ENCODE measurements around the gene DOC2A. TPM values are rescaled to one million over a fixed set of nuclear protein-coding genes. Genes with fewer than 3 reads are reported as not detected.

Gene DOC2A
- total and polyA plus RNA-seq, 10 donors, result 0.74 to 4.8 (median 2.5) TPM

DNA sequence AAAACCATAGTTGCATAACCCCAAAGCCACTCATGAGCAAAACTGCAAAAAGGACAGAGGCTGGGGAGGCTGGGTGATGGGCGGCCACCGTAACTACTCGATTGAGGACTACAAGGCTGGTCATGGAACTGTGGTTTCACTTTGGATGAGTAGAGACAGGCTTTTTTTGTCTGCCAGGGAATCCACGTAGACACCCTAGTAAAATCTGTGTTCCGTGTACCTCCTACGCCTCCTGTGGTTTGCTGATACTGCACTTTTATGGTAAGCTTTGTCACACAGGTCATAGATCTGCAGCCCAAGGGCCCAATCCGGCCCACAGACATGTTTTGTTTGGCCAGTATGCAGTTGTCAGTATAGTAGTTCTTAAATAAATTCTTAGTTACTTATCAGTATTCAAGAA lies 22.4 kb upstream of the DOC2A start:
- Histone ChIP-seq H3K4me1 (peaks cover 0 to 21% (median 12%) of the 10 kb centered on the region in 6 donors), H3K9me3 (no peaks in the 10 kb centered on the region), H3K27ac (no peak overlapping the region), H3K36me3 (no peaks in the 10 kb centered on the region), H3K27me3 (replicated peaks in 1 of 7) (peaks cover 7 to 84% (median 58%) of the 10 kb centered on the region in 7 donors), H3K4me3 (no peak overlapping the region)
- 52 to 70% (median 67%) methylated on average over 7 of the region's 7 CpGs for WGBS, 5 donors
- TF ChIP-seq POLR2AphosphoS5 (IDR thresholded peaks at IDR 0.05), result no peak
- intact Hi-C loops (cut with DNase I; ENCODE audit: low total_unique reads), result no loop called here
- no peak for DNase-seq

GRCh38 chr16:30032083-30032819 lies 21.4 kb upstream of the DOC2A start:
- no peaks in the 10 kb centered on the region for H3K9me3 ChIP-seq
- TF ChIP-seq POLR2AphosphoS5 (IDR thresholded peaks at IDR 0.05), result no peak
- TF ChIP-seq, protein P1, sequence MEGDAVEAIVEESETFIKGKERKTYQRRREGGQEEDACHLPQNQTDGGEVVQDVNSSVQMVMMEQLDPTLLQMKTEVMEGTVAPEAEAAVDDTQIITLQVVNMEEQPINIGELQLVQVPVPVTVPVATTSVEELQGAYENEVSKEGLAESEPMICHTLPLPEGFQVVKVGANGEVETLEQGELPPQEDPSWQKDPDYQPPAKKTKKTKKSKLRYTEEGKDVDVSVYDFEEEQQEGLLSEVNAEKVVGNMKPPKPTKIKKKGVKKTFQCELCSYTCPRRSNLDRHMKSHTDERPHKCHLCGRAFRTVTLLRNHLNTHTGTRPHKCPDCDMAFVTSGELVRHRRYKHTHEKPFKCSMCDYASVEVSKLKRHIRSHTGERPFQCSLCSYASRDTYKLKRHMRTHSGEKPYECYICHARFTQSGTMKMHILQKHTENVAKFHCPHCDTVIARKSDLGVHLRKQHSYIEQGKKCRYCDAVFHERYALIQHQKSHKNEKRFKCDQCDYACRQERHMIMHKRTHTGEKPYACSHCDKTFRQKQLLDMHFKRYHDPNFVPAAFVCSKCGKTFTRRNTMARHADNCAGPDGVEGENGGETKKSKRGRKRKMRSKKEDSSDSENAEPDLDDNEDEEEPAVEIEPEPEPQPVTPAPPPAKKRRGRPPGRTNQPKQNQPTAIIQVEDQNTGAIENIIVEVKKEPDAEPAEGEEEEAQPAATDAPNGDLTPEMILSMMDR (IDR thresholded peaks at IDR 0.05 in 8 of 11, conservative IDR thresholded peaks at IDR 0.05 in 3 of 11), result peak in 10 of 11 experiments; percentile 33 to 84 (median 70)
- H3K4me3 ChIP-seq, result no peak overlapping the region
- no peak overlapping the region for H3K27ac ChIP-seq
- intact Hi-C loops (cut with DNase I; ENCODE audit: low total_unique reads), result no loop called here
- DNase-seq, result no peak
- H3K36me3 ChIP-seq, result no peaks in the 10 kb centered on the region
- H3K4me1 ChIP-seq, result peaks cover 0 to 21% (median 12%) of the 10 kb centered on the region in 6 donors
- WGBS, 5 donors, result 25 to 30% (median 26%) methylated on average over 12 of the region's 12 CpGs
- H3K27me3 ChIP-seq (replicated peaks in 1 of 7), result peaks cover 7 to 94% (median 58%) of the 10 kb centered on the region in 7 donors

DNA sequence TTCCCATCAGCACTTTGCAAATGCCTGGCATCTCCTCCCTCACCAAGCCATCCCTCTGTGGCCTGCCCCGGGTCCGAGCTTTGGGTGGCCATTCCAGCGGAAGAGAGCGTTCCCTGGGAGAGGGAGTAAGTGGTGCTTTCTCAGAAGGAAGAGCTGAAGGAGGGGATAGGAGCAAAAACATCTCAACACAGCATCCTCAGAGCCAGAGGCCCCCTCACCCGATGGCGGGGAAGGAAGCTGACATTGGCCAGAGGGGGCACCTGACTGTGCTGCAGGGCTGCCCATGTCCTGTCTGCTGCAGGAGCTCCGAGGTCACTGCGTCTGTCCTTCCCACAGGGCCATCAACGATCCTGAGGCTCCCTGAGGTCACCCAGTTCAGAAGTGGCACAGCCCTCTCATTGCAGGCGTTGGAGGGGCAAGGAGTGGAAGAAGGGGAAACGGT lies 20.7 kb upstream of the DOC2A start:
- WGBS, 5 donors, result 16 to 25% (median 21%) methylated on average over 8 to 11 of the region's 11 CpGs
- intact Hi-C loops (cut with DNase I; ENCODE audit: low total_unique reads), result no loop called here
- Histone ChIP-seq H3K9me3 (no peaks in the 10 kb centered on the region), H3K4me3 (peak overlapping the region in 1 of 8 donors; percentile 40), H3K4me1 (peaks cover 0 to 21% (median 12%) of the 10 kb centered on the region in 6 donors), H3K27me3 (replicated peaks in 1 of 7) (peaks cover 7 to 100% (median 58%) of the 10 kb centered on the region in 7 donors), H3K27ac (no peak overlapping the region), H3K36me3 (no peaks in the 10 kb centered on the region)
- TF ChIP-seq POLR2AphosphoS5 (IDR thresholded peaks at IDR 0.05), result no peak
- no peak for TF ChIP-seq POLR2A (IDR thresholded peaks at IDR 0.05)
- TF ChIP-seq, protein P1 (IDR thresholded peaks at IDR 0.05 in 8 of 11, conservative IDR thresholded peaks at IDR 0.05 in 3 of 11), result no peak
- DNase-seq, result no peak

- peaks cover 7 to 100% (median 58%) of the 10 kb centered on the region in 7 donors for H3K27me3 ChIP-seq (replicated peaks in 1 of 7)
- WGBS, 5 donors, result 1 to 4% (median 2%) methylated on average over 15 to 27 of the region's 27 CpGs
Measured at GRCh38 chr16:30030841-30031413, 20.1 kb upstream of the DOC2A start, which contains the start of gene TLCD3B. TLCD3B (minus strand) TSS chr16:30031271; CDS start chr16:30030527, 744 bp downstream.

More at GRCh38 chr16:30030841-30031413, 20.1 kb upstream of the DOC2A start, which contains the start of gene TLCD3B:
- Histone ChIP-seq H3K27ac (no peak within 1 kb of the TSS), H3K9me3 (no peaks in the 10 kb centered on the region), H3K36me3 (no peaks in the 10 kb centered on the region), H3K4me3 (peak within 1 kb of the TSS in 1 of 8 donors; percentile 40), H3K4me1 (peaks cover 0 to 21% (median 12%) of the 10 kb centered on the region in 6 donors)
- TF ChIP-seq, protein P1 (IDR thresholded peaks at IDR 0.05 in 8 of 11, conservative IDR thresholded peaks at IDR 0.05 in 3 of 11), result no peak
- TF ChIP-seq POLR2A (IDR thresholded peaks at IDR 0.05), result no peak
- no peak for DNase-seq
- intact Hi-C loops (cut with DNase I; ENCODE audit: low total_unique reads), result no loop called here
